ENCODE data around the gene LHFPL6. TPM values are rescaled to one million over a fixed set of nuclear protein-coding genes. Genes with fewer than 3 reads are reported as not detected.

LHFPL6 gene
- total and polyA plus RNA-seq, 2 experiments from 2014 or later, result 91.2 to 111 TPM

- Histone ChIP-seq H3K27ac (no peak overlapping the region), H2AFZ (no peak overlapping the region)
- 59 to 62% methylated on average over 7 of the region's 7 CpGs for WGBS, 2 experiments (ENCODE audit: low coverage in 1 of 2, low lambda C conversion rate in 2 of 2, missing lambda C conversion rate in 2 of 2)
Observed at GRCh38 chr13:39405596-39406205, 197.3 kb downstream of the LHFPL6 start.

GRCh38 chr13:39405107-39405506 lies 197.9 kb downstream of the LHFPL6 start:
- WGBS, 2 experiments (ENCODE audit: low coverage in 1 of 2, low lambda C conversion rate in 2 of 2, missing lambda C conversion rate in 2 of 2), result 93 to 100% methylated on average over 2 of the region's 2 CpGs
- no peak overlapping the region for H3K4me2 ChIP-seq (ENCODE audit: unreplicated experiment)
- H3F3A ChIP-seq (ENCODE audit: insufficient read depth), result peaks cover 10% of the 10 kb centered on the region
- H4K20me1 ChIP-seq (ENCODE audit: insufficient read depth), result no peaks in the 10 kb centered on the region
- H3K4me1 ChIP-seq (ENCODE audit: insufficient read depth), result peaks cover 9% of the 10 kb centered on the region
- in situ Hi-C loops (cut with MboI), result no loop called here
- no peaks in the 10 kb centered on the region for H3K27me3 ChIP-seq (replicated peaks; ENCODE audit: insufficient read depth)
- no peak overlapping the region for H3K9ac ChIP-seq
- H3K9me3 ChIP-seq (ENCODE audit: low read depth), result no peaks in the 10 kb centered on the region
- DNase-seq, result peak; percentile 9
- no peak overlapping the region for H3K4me3 ChIP-seq
- no peaks in the 10 kb centered on the region for H3K36me3 ChIP-seq (ENCODE audit: low read depth)
- no peak overlapping the region for H2AFZ ChIP-seq
- TF ChIP-seq EZH2phosphoT487 (IDR thresholded peaks at IDR 0.05; ENCODE audit: insufficient read depth, low read depth) (no peak), EZH2 (IDR thresholded peaks at IDR 0.05; ENCODE audit: insufficient read depth, poor library complexity, severe bottlenecking) (no peak)
- H3K27ac ChIP-seq, result no peak overlapping the region
- no peaks in the 10 kb centered on the region for H3K9me2 ChIP-seq (ENCODE audit: insufficient read depth)
- H3K79me2 ChIP-seq (ENCODE audit: insufficient read depth), result peaks cover 13% of the 10 kb centered on the region; the same call in 1 of the 2 replicates

More at GRCh38 chr13:39405596-39406205, 197.3 kb downstream of the LHFPL6 start:
- in situ Hi-C loops (cut with MboI), result no loop called here
- Histone ChIP-seq H3K4me3 (no peak overlapping the region), H3K4me1 (ENCODE audit: insufficient read depth) (peaks cover 15% of the 10 kb centered on the region), H3F3A (ENCODE audit: insufficient read depth) (peaks cover 16% of the 10 kb centered on the region), H3K79me2 (ENCODE audit: insufficient read depth) (peaks cover 13% of the 10 kb centered on the region; the same call in 1 of the 2 replicates), H4K20me1 (ENCODE audit: insufficient read depth) (no peaks in the 10 kb centered on the region), H3K36me3 (ENCODE audit: low read depth) (no peaks in the 10 kb centered on the region), H3K27me3 (replicated peaks; ENCODE audit: insufficient read depth) (no peaks in the 10 kb centered on the region), H3K9me3 (ENCODE audit: low read depth) (no peaks in the 10 kb centered on the region), H3K9ac (no peak overlapping the region), H3K4me2 (ENCODE audit: unreplicated experiment) (no peak overlapping the region), H3K9me2 (ENCODE audit: insufficient read depth) (no peaks in the 10 kb centered on the region)
- TF ChIP-seq EZH2phosphoT487 (IDR thresholded peaks at IDR 0.05; ENCODE audit: insufficient read depth, low read depth) (no peak), EZH2 (IDR thresholded peaks at IDR 0.05; ENCODE audit: insufficient read depth, poor library complexity, severe bottlenecking) (no peak)
- no peak for DNase-seq

GRCh38 chr13:39403106-39403505 lies 199.9 kb downstream of the LHFPL6 start:
- in situ Hi-C loops (cut with MboI), result no loop called here
- no peaks in the 10 kb centered on the region for H4K20me1 ChIP-seq (ENCODE audit: insufficient read depth)
- no peaks in the 10 kb centered on the region for H3K9me3 ChIP-seq (ENCODE audit: low read depth)
- no peaks in the 10 kb centered on the region for H3K9me2 ChIP-seq (ENCODE audit: insufficient read depth)
- no peak overlapping the region for H3K4me3 ChIP-seq
- no peaks in the 10 kb centered on the region for H3K36me3 ChIP-seq (ENCODE audit: low read depth)
- no peaks in the 10 kb centered on the region for H3K4me1 ChIP-seq (ENCODE audit: insufficient read depth)
- H3K79me2 ChIP-seq (ENCODE audit: insufficient read depth), result peaks cover 8% of the 10 kb centered on the region; the same call in 1 of the 2 replicates
- no peaks in the 10 kb centered on the region for H3F3A ChIP-seq (ENCODE audit: insufficient read depth)
- H3K9ac ChIP-seq, result no peak overlapping the region
- TF ChIP-seq EZH2phosphoT487 (IDR thresholded peaks at IDR 0.05; ENCODE audit: insufficient read depth, low read depth) (no peak), EZH2 (IDR thresholded peaks at IDR 0.05; ENCODE audit: insufficient read depth, poor library complexity, severe bottlenecking) (no peak)
- no peak for DNase-seq
- no peak overlapping the region for H3K27ac ChIP-seq
- H3K27me3 ChIP-seq (replicated peaks; ENCODE audit: insufficient read depth), result no peaks in the 10 kb centered on the region
- no peak overlapping the region for H3K4me2 ChIP-seq (ENCODE audit: unreplicated experiment)
- no peak overlapping the region for H2AFZ ChIP-seq

- Histone ChIP-seq H3K4me3 (no peak overlapping the region), H3F3A (ENCODE audit: insufficient read depth) (no peaks in the 10 kb centered on the region), H3K9me2 (ENCODE audit: insufficient read depth) (no peaks in the 10 kb centered on the region), H3K27ac (no peak overlapping the region), H3K27me3 (replicated peaks; ENCODE audit: insufficient read depth) (no peaks in the 10 kb centered on the region), H3K79me2 (ENCODE audit: insufficient read depth) (0 out of 2 replicates have a peak, but pooled peaks cover 6% of the 10 kb centered on the region), H3K36me3 (ENCODE audit: low read depth) (no peaks in the 10 kb centered on the region), H3K4me1 (ENCODE audit: insufficient read depth) (no peaks in the 10 kb centered on the region; the same call in 1 of the 2 replicates), H3K9me3 (ENCODE audit: low read depth) (no peaks in the 10 kb centered on the region), H3K4me2 (ENCODE audit: unreplicated experiment) (no peak overlapping the region), H2AFZ (no peak overlapping the region), H3K9ac (no peak overlapping the region), H4K20me1 (ENCODE audit: insufficient read depth) (no peaks in the 10 kb centered on the region)
- TF ChIP-seq EZH2phosphoT487 (IDR thresholded peaks at IDR 0.05; ENCODE audit: insufficient read depth, low read depth) (no peak), EZH2 (IDR thresholded peaks at IDR 0.05; ENCODE audit: insufficient read depth, poor library complexity, severe bottlenecking) (no peak)
- 92 to 94% methylated on average over 3 of the region's 3 CpGs for WGBS, 2 experiments (ENCODE audit: low coverage in 1 of 2, low lambda C conversion rate in 2 of 2, missing lambda C conversion rate in 2 of 2)
- in situ Hi-C loops (cut with MboI), result no loop called here
- DNase-seq, result no peak
Observed at GRCh38 chr13:39402221-39402970, 200.6 kb downstream of the LHFPL6 start.

Measured in GM23248 (cell line).